HepG2 (cell line): ENCODE measurements around the gene TF. TPM values are rescaled to one million over a fixed set of nuclear protein-coding genes. Genes with fewer than 3 reads are reported as not detected.

Experiments
- ATAC-seq: fragments of 200-7000 bp; cut with Tn5 transposase; 3 replicates; pipeline ENCODE4 v1.9.1; 2020; ENCODE audit warnings: mild to moderate bottlenecking, moderate library complexity
- BruUV-seq: library from RNA; stranded (reverse); fragments of 400-500 nt; replicated peaks from 2 replicates; lab custom pipeline; 2021; lab: Mats Ljungman, UMichigan
- CTCF ChIA-PET: fragments of 300-600 bp; formaldehyde crosslinking; extraction: SDS; loops from one replicate; lab custom pipeline; 2021; ENCODE audit warnings: low total read pairs, inconsistent platforms, low intra/inter-chr PET ratio; lab: Yijun Ruan, JAX
- POLR2A ChIA-PET: fragments of 350-600 bp; sonication (Branson Sonifier 250); formaldehyde crosslinking; loops from one replicate; lab custom pipeline; 2020; ENCODE audit warnings: antibody characterized with exemption, inconsistent platforms; lab: Yijun Ruan, JAX
- DNase-seq: peaks from one replicate; pipeline ENCODE4 v3.0.0-alpha.2; 2015; ENCODE audit warnings: low spot score
- FAIRE-seq: peaks from 3 replicates; lab custom pipeline; 2011; peaks lifted over from hg19 to GRCh38; lab: Jason Lieb, UNC
- H2AFZ ChIP-seq: one replicate; pipeline ENCODE4 v1.6.1; 2011; ENCODE audit warnings: low read length, inconsistent platforms
- H3K27ac ChIP-seq: fragments of 300-600 bp; 3 replicates; pipeline ENCODE4 v1.8.0; 2011; ENCODE audit warnings: mixed run types, mild to moderate bottlenecking, mixed read lengths, low read length, inconsistent platforms; ENCODE audit not compliant: insufficient read depth; ENCODE audit errors: extremely low read length
- H3K27me3 ChIP-seq, 2 experiments: fragments of 200-600 bp in 1 of 2; 2 replicates in 1 of 2; 3 replicates in 1 of 2; pipeline versions ENCODE4 v1.6.0 to v1.8.0; 2011; ENCODE audit warnings: low read length in 2 of 2, mild to moderate bottlenecking in 2 of 2, moderate library complexity in 2 of 2, inconsistent platforms in 1 of 2; ENCODE audit not compliant: insufficient read depth in 2 of 2, control insufficient read depth in 1 of 2
- H3K36me3 ChIP-seq, 2 experiments: fragments of 200-600 bp in 1 of 2; replicated peaks in 1 of 2; 2 replicates in 1 of 2; 3 replicates in 1 of 2; pipeline versions ENCODE4 v1.5.1 to v1.8.0; 2011; ENCODE audit warnings: low read length in 2 of 2, inconsistent platforms in 1 of 2; ENCODE audit not compliant: insufficient read depth in 2 of 2, control insufficient read depth in 1 of 2
- H3K4me1 ChIP-seq: 2 replicates; pipeline ENCODE4 v1.5.1; 2012; ENCODE audit warnings: low read length, inconsistent platforms; ENCODE audit not compliant: insufficient read depth
- H3K4me2 ChIP-seq: 2 replicates; pipeline ENCODE4 v1.6.0; 2011; ENCODE audit warnings: low read depth, low read length, inconsistent platforms
- H3K4me3 ChIP-seq, 3 experiments: fragments of 200-600 bp in 1 of 3; sonication (generic), shearing (Covaris generic) in 1 of 3; replicated peaks in 1 of 3; 2 replicates each; pipeline ENCODE4 v1.5.1; 2011 to 2016; ENCODE audit warnings: low read length in 3 of 3, inconsistent platforms in 2 of 3, low read depth in 2 of 3, mild to moderate bottlenecking in 2 of 3, control low read depth in 1 of 3, mixed read lengths in 1 of 3; ENCODE audit not compliant: insufficient read depth in 1 of 3
- H3K79me2 ChIP-seq: one replicate; pipeline ENCODE4 v1.6.1; 2011; ENCODE audit warnings: low read length, inconsistent platforms; ENCODE audit not compliant: insufficient read depth
- H3K9ac ChIP-seq: 2 replicates; pipeline ENCODE4 v1.6.0; 2011; ENCODE audit warnings: mild to moderate bottlenecking, low read depth, low read length, inconsistent platforms; ENCODE audit not compliant: insufficient read depth
- H3K9me3 ChIP-seq: 2 replicates; pipeline ENCODE4 v1.5.1; 2012; ENCODE audit warnings: mild to moderate bottlenecking, low read length
- H4K20me1 ChIP-seq: 2 replicates; pipeline ENCODE4 v1.6.0; 2011; ENCODE audit warnings: inconsistent platforms, mild to moderate bottlenecking, low read length, moderate library complexity; ENCODE audit not compliant: insufficient read depth
- ATF7 ChIP-seq, 2 experiments: fragments of 450-650 bp in 1 of 2; sonication (generic) in 1 of 2; formaldehyde crosslinking in 1 of 2; IDR thresholded peaks; 2 replicates each; pipeline versions ENCODE4 v1.4.0 to v1.6.1; 2016 to 2020; ENCODE audit warnings: antibody characterized with exemption in 1 of 2, mild to moderate bottlenecking in 1 of 2, missing genetic modification reagents in 1 of 2
- CERS6 ChIP-seq: sonication (generic); formaldehyde crosslinking; IDR thresholded peaks from 2 replicates; pipeline ENCODE4 v1.5.0; 2020; ENCODE audit warnings: missing genetic modification reagents
- CREB1 ChIP-seq, 2 experiments: fragments of 450-650 bp in 1 of 2; IDR thresholded peaks; 2 replicates each; pipeline ENCODE4 v1.6.1; 2016 to 2017; ENCODE audit warnings: control low read depth in 1 of 2, mild to moderate bottlenecking in 1 of 2, missing compliant biosample characterization in 1 of 2, missing genetic modification characterization in 1 of 2
- GATAD2A ChIP-seq: IDR thresholded peaks from 2 replicates; pipeline ENCODE4 v1.6.1; 2016
- MAFK ChIP-seq, 2 experiments: IDR thresholded peaks in 1 of 2; conservative IDR thresholded peaks in 1 of 2; 2 replicates each; pipeline ENCODE4 v1.6.1; 2011; ENCODE audit warnings: improper control_type of control experiment in 2 of 2, low read length in 2 of 2
- MLX ChIP-seq: IDR thresholded peaks from 2 replicates; pipeline ENCODE4 v1.6.1; 2016
- RBFOX2 ChIP-seq: fragments of 200-400 bp; formaldehyde crosslinking; IDR thresholded peaks from 2 replicates; pipeline ENCODE4 v1.6.1; 2017; ENCODE audit warnings: low read depth, mild to moderate bottlenecking, low read length
- RBM22 ChIP-seq: fragments of 200-400 bp; formaldehyde crosslinking; optimal IDR thresholded peaks from 2 replicates; pipeline ENCODE3; 2017; ENCODE audit warnings: mild to moderate bottlenecking, low read length, moderate library complexity
- ZKSCAN8 ChIP-seq: IDR thresholded peaks from 2 replicates; pipeline ENCODE4 v1.6.1; 2016; ENCODE audit warnings: borderline replicate concordance, missing genetic modification reagents, missing compliant biosample characterization
- ZNF740 ChIP-seq: sonication (generic); formaldehyde crosslinking; IDR thresholded peaks from 2 replicates; pipeline ENCODE4 v1.4.0; 2020; ENCODE audit warnings: missing genetic modification reagents
- ZSCAN9 ChIP-seq: IDR thresholded peaks from 2 replicates; pipeline ENCODE4 v1.6.1; 2016; ENCODE audit warnings: borderline replicate concordance
- ZZZ3 ChIP-seq: sonication (generic); formaldehyde crosslinking; IDR thresholded peaks from 2 replicates; pipeline ENCODE4 v1.4.0; 2020; ENCODE audit warnings: missing genetic modification reagents, mild to moderate bottlenecking, borderline replicate concordance
- WGBS: methylation state at CpG from one replicate; pipeline ENCODE4 v1.1.6; 2017; ENCODE audit warnings: low lambda C conversion rate; 5-methylcytosine and 5-hydroxymethylcytosine counted together
- in situ Hi-C: cut with HindIII; loops from 2 replicates; pipeline ENCODE4 v1.10.0; 2017; ENCODE audit warnings: low pct_unique_long_range_greater_than_20kb; ENCODE audit not compliant: extremely low pct_ligation_motif_present
- intact Hi-C: fragments of 100-400 bp; cut with micrococcal nuclease; formaldehyde crosslinking; loops from one replicate; pipeline ENCODE4 v1.10.0; 2022; ENCODE audit not compliant: unreplicated experiment
- polyA plus RNA-seq, 8 experiments: library from polyadenylated mRNA; depleted of rRNA in 3 of 8; stranded (reverse) in 7 of 8; unstranded in 1 of 8; fragments of >200 nt; fragmentation: Illumina TruSeq in 4 of 8; extraction: Trizol in 4 of 8; gene quantifications; 2 replicates each; pipeline versions ENCODE4 v1.2.1 to v1.2.3, GENCODE V29; 2011 to 2016; ENCODE audit warnings: low read depth in 4 of 8, missing spikeins in 1 of 8, mixed read lengths in 1 of 8; ENCODE audit not compliant: insufficient read depth in 1 of 8
- total RNA-seq, 5 experiments: library from RNA; depleted of rRNA; stranded (reverse); fragments of >200 nt; fragmentation: Illumina TruSeq; extraction: Trizol; gene quantifications; 2 replicates each; pipeline ENCODE4 v1.2.3, GENCODE V29; 2016; ENCODE audit warnings: low read depth in 1 of 5

Gene TF
- total and polyA plus RNA-seq, 2 of the 13 experiments (the other 11 are each of a cell fraction or from before 2014, with no cell fraction given): 10,074 to 11,821 TPM

GRCh38 chr3:133767607-133768006 lies 21.4 kb downstream of the TF start:
- Histone ChIP-seq H3K4me2 (no peak overlapping the region), H3K4me1 (peaks cover 83% of the 10 kb centered on the region), H3K36me3 (peaks cover 40 to 95% of the 10 kb centered on the region in 2 experiments), H4K20me1 (peaks cover 74% of the 10 kb centered on the region), H3K9ac (no peak overlapping the region), H3K9me3 (no peaks in the 10 kb centered on the region), H3K79me2 (no peaks in the 10 kb centered on the region), H3K27ac (peak overlapping the region; percentile 7), H2AFZ (no peak overlapping the region), H3K4me3 (no peak overlapping the region), H3K27me3 (no peaks in the 10 kb centered on the region)
- WGBS: 100% methylated on average over 1 of the region's 1 CpG
- CTCF ChIA-PET: no interaction called here
- no TSS peak for BruUV-seq
- DNase-seq (no peak), FAIRE-seq (no peak)
- intact Hi-C loops: no loop called here
- POLR2A ChIA-PET: interaction anchor here (0.9 kb wide), 1 partner anchor 8 kb away, joined by 3 read pairs; no protein-coding TSS in a partner anchor
- in situ Hi-C loops: no loop called here
- TF ChIP-seq ZKSCAN8 (CRISPR knock-in tag) (no peak), CREB1 (IDR thresholded peaks at IDR 0.05) (peak; percentile 48; the same call in 1 of the 2 replicates), CREB1 (CRISPR knock-in tag; IDR thresholded peaks at IDR 0.05) (no peak), ZNF740 (CRISPR knock-in tag) (no peak), RBM22 (peak; percentile 53), MAFK (conservative IDR thresholded peaks at IDR 0.05 in 1 of 2, IDR thresholded peaks at IDR 0.05 in 1 of 2; ENCODE audit: low read length in 2 of 2) (no peak), ZZZ3 (no peak), ATF7 (IDR thresholded peaks at IDR 0.05) (peak; percentile 95), ATF7 (CRISPR knock-in tag; IDR thresholded peaks at IDR 0.05) (no peak), CERS6 (no peak), ZSCAN9 (CRISPR knock-in tag) (no peak), RBFOX2 (peak; percentile 53; the same call in 1 of the 2 replicates), GATAD2A (CRISPR knock-in tag) (no peak), MLX (CRISPR knock-in tag) (no peak)
- TF ChIP-seq, all 625 proteins: peak for 4
- no peak for ATAC-seq
